Neural progenitor cell (in vitro differentiated cells): ENCODE measurements around the gene PDPR.
"Not testable (repeated sequence)": the region's sequence is repeated elsewhere in the genome, so short reads cannot be mapped to it uniquely, and the experiment has no call there.

Source experiments
- EZH2 ChIP-seq: fragments of 200-600 bp; sonication (generic); IDR thresholded peaks from 2 replicates; pipeline ENCODE4 v1.6.1; 2017; ENCODE audit warnings: antibody characterized with exemption, mild to moderate bottlenecking, moderate library complexity
- TF ChIP-seq, protein P1 (sequence below): fragments of 200-600 bp; sonication (generic); IDR thresholded peaks from 2 replicates; pipeline ENCODE4 v1.5.1; 2017; ENCODE audit warnings: antibody characterized with exemption, mild to moderate bottlenecking

DNA sequence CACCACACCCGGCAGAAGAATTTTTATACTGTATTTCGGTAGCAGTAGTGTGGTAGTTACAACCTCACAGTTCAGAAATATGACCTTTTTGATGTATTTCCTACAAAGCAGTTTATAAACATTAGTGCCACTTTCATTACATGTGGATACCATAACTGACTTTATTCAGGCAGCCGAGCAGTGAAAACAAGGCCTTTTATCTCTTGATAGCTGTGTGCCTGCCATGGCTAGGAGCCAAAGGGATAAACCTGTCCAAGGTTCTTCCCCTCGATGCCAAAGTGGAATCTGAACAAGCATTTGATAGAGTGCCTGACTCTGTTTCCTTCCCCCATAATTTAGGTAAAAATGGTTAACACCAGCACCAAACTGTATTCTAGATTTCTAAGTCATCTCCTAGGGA is 23.0 kb upstream of the PDPR start:
- not testable (repeated sequence) for TF ChIP-seq EZH2
- TF ChIP-seq, protein P1, sequence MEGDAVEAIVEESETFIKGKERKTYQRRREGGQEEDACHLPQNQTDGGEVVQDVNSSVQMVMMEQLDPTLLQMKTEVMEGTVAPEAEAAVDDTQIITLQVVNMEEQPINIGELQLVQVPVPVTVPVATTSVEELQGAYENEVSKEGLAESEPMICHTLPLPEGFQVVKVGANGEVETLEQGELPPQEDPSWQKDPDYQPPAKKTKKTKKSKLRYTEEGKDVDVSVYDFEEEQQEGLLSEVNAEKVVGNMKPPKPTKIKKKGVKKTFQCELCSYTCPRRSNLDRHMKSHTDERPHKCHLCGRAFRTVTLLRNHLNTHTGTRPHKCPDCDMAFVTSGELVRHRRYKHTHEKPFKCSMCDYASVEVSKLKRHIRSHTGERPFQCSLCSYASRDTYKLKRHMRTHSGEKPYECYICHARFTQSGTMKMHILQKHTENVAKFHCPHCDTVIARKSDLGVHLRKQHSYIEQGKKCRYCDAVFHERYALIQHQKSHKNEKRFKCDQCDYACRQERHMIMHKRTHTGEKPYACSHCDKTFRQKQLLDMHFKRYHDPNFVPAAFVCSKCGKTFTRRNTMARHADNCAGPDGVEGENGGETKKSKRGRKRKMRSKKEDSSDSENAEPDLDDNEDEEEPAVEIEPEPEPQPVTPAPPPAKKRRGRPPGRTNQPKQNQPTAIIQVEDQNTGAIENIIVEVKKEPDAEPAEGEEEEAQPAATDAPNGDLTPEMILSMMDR, result not testable (repeated sequence)
